HepG2 (cell line): Measurements from ENCODE around the gene ANO9. TPM values are rescaled to one million over a fixed set of nuclear protein-coding genes. Genes with fewer than 3 reads are reported as not detected.

Experiments used
- CREB1 ChIP-seq, 2 experiments: fragments of 450-650 bp in 1 of 2; IDR thresholded peaks; 2 replicates each; pipeline ENCODE4 v1.6.1; 2016 to 2017; ENCODE audit warnings: control low read depth in 1 of 2, mild to moderate bottlenecking in 1 of 2, missing compliant biosample characterization in 1 of 2, missing genetic modification characterization in 1 of 2
- FOXJ3 ChIP-seq: sonication (generic); formaldehyde crosslinking; IDR thresholded peaks from 2 replicates; pipeline ENCODE4 v1.4.0; 2020; ENCODE audit warnings: missing genetic modification reagents, mild to moderate bottlenecking, borderline replicate concordance
- HDAC1 ChIP-seq: sonication (generic); formaldehyde crosslinking; IDR thresholded peaks from 2 replicates; pipeline ENCODE4 v1.5.1; 2020; ENCODE audit warnings: mild to moderate bottlenecking, missing genetic modification reagents
- HIVEP1 ChIP-seq: sonication (generic); formaldehyde crosslinking; IDR thresholded peaks from 2 replicates; pipeline ENCODE4 v1.4.0; 2020; ENCODE audit warnings: mild to moderate bottlenecking, missing genetic modification reagents
- HMG20B ChIP-seq: conservative IDR thresholded peaks from 2 replicates; pipeline ENCODE4 v1.6.1; 2016; ENCODE audit warnings: missing genetic modification reagents, missing compliant biosample characterization
- MTA1 ChIP-seq: sonication (generic); formaldehyde crosslinking; IDR thresholded peaks from 2 replicates; pipeline ENCODE4 v1.4.0; 2020; ENCODE audit warnings: missing genetic modification reagents, mild to moderate bottlenecking, borderline replicate concordance
- SIN3A ChIP-seq: IDR thresholded peaks from 2 replicates; pipeline ENCODE4 v1.6.1; 2011; ENCODE audit warnings: low read depth, mild to moderate bottlenecking, control low read depth, low read length, borderline replicate concordance
- SP1 ChIP-seq, 2 experiments: fragments of 450-650 bp in 1 of 2; sonication (generic) in 1 of 2; formaldehyde crosslinking in 1 of 2; IDR thresholded peaks; 2 replicates each; pipeline versions ENCODE4 v1.4.0 to v1.6.1; 2016 to 2020; ENCODE audit warnings: missing genetic modification reagents in 1 of 2
- SRSF9 ChIP-seq: fragments of 200-400 bp; formaldehyde crosslinking; IDR thresholded peaks from 2 replicates; pipeline ENCODE4 v1.6.1; 2018; ENCODE audit warnings: borderline replicate concordance, mild to moderate bottlenecking, low read depth, low read length; ENCODE audit not compliant: insufficient read depth, poor library complexity, severe bottlenecking
- SSRP1 ChIP-seq: IDR thresholded peaks from 2 replicates; pipeline ENCODE4 v1.6.1; 2016; ENCODE audit warnings: control low read depth
- U2AF2 ChIP-seq: fragments of 200-400 bp; formaldehyde crosslinking; IDR thresholded peaks from 2 replicates; pipeline ENCODE4 v1.6.1; 2017; ENCODE audit warnings: low read depth, mild to moderate bottlenecking, low read length
- ZFYVE20 ChIP-seq: sonication (generic); formaldehyde crosslinking; IDR thresholded peaks from 2 replicates; pipeline ENCODE4 v1.8.0; 2023; ENCODE audit warnings: low read depth, mild to moderate bottlenecking, moderate library complexity, missing genetic modification reagents, borderline replicate concordance
- ZKSCAN1 ChIP-seq: fragments of 150-350 bp; IDR thresholded peaks from 2 replicates; pipeline ENCODE4 v1.6.1; 2014; ENCODE audit warnings: low read length
- ZNF337 ChIP-seq: sonication (generic); formaldehyde crosslinking; IDR thresholded peaks from 2 replicates; pipeline ENCODE4 v1.5.1; 2020; ENCODE audit warnings: missing genetic modification reagents, low read depth, mild to moderate bottlenecking, borderline replicate concordance
- ZNF33A ChIP-seq: sonication (generic); formaldehyde crosslinking; IDR thresholded peaks from 2 replicates; pipeline ENCODE4 v1.5.1; 2020; ENCODE audit warnings: missing genetic modification reagents, mild to moderate bottlenecking, moderate library complexity, borderline replicate concordance
- ZNF570 ChIP-seq: sonication (generic); formaldehyde crosslinking; IDR thresholded peaks from 2 replicates; pipeline ENCODE4 v1.4.0; 2020; ENCODE audit warnings: mild to moderate bottlenecking, missing genetic modification reagents, borderline replicate concordance
- ZNF777 ChIP-seq: sonication (generic); formaldehyde crosslinking; IDR thresholded peaks from 2 replicates; pipeline ENCODE4 v1.4.0; 2020; ENCODE audit warnings: missing genetic modification reagents
- polyA plus RNA-seq, 8 experiments: library from polyadenylated mRNA; depleted of rRNA in 3 of 8; stranded (reverse) in 7 of 8; unstranded in 1 of 8; fragments of >200 nt; fragmentation: Illumina TruSeq in 4 of 8; extraction: Trizol in 4 of 8; gene quantifications; 2 replicates each; pipeline versions ENCODE4 v1.2.1 to v1.2.3, GENCODE V29; 2011 to 2016; ENCODE audit warnings: low read depth in 4 of 8, missing spikeins in 1 of 8, mixed read lengths in 1 of 8; ENCODE audit not compliant: insufficient read depth in 1 of 8
- total RNA-seq, 5 experiments: library from RNA; depleted of rRNA; stranded (reverse); fragments of >200 nt; fragmentation: Illumina TruSeq; extraction: Trizol; gene quantifications; 2 replicates each; pipeline ENCODE4 v1.2.3, GENCODE V29; 2016; ENCODE audit warnings: low read depth in 1 of 5
- TF ChIP-seq, protein P1 (sequence below): sonication (generic); formaldehyde crosslinking; IDR thresholded peaks from 2 replicates; pipeline ENCODE4 v1.4.0; 2020; ENCODE audit warnings: missing genetic modification reagents
- TF ChIP-seq, protein P2 (sequence below): sonication (generic); formaldehyde crosslinking; IDR thresholded peaks from 2 replicates; pipeline ENCODE4 v1.9.0; 2021; ENCODE audit warnings: missing genetic modification reagents, borderline replicate concordance
- TF ChIP-seq, protein P3 (sequence below): sonication (generic); formaldehyde crosslinking; IDR thresholded peaks from 2 replicates; pipeline ENCODE4 v1.8.0; 2022; ENCODE audit warnings: low read depth, missing genetic modification reagents

The ANO9 gene
- total and polyA plus RNA-seq, 2 of the 13 experiments (the other 11 are each of a cell fraction or from before 2014, with no cell fraction given): 8.9 to 14.3 TPM

DNA sequence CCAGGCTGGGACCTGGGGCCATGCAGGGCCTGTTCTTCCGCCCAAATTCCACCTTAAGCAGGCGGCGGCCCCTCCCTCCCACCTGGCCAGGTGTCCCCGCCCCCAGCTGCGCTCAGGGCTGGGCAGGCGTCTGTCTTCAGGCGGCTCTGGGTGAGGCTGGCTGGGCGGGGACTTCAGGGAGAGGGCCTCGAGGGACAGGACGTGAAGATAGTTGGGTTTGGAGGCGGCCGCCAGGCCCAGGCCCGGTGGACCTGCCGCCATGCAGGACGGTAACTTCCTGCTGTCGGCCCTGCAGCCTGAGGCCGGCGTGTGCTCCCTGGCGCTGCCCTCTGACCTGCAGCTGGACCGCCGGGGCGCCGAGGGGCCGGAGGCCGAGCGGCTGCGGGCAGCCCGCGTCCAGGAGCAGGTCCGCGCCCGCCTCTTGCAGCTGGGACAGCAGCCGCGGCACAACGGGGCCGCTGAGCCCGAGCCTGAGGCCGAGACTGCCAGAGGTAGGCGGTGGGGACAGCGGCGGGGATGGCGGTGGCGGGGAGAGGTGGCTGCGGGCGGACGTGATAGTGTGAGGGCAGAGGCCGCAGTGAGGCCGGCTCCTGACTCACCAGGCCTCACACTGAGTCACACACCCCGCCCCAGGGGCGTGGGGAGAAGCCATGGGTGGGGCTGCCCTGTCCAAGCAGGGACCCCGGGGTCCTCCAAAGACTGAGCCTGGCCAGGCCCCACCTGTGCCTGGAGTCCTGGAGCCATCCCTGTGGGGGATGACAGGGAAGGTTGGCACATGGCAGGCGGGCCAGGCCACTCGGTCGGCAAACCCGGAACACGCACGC, 47.6 kb downstream of the ANO9 start, which contains the start of gene PKP3 (continued):
- TF ChIP-seq, protein P1, sequence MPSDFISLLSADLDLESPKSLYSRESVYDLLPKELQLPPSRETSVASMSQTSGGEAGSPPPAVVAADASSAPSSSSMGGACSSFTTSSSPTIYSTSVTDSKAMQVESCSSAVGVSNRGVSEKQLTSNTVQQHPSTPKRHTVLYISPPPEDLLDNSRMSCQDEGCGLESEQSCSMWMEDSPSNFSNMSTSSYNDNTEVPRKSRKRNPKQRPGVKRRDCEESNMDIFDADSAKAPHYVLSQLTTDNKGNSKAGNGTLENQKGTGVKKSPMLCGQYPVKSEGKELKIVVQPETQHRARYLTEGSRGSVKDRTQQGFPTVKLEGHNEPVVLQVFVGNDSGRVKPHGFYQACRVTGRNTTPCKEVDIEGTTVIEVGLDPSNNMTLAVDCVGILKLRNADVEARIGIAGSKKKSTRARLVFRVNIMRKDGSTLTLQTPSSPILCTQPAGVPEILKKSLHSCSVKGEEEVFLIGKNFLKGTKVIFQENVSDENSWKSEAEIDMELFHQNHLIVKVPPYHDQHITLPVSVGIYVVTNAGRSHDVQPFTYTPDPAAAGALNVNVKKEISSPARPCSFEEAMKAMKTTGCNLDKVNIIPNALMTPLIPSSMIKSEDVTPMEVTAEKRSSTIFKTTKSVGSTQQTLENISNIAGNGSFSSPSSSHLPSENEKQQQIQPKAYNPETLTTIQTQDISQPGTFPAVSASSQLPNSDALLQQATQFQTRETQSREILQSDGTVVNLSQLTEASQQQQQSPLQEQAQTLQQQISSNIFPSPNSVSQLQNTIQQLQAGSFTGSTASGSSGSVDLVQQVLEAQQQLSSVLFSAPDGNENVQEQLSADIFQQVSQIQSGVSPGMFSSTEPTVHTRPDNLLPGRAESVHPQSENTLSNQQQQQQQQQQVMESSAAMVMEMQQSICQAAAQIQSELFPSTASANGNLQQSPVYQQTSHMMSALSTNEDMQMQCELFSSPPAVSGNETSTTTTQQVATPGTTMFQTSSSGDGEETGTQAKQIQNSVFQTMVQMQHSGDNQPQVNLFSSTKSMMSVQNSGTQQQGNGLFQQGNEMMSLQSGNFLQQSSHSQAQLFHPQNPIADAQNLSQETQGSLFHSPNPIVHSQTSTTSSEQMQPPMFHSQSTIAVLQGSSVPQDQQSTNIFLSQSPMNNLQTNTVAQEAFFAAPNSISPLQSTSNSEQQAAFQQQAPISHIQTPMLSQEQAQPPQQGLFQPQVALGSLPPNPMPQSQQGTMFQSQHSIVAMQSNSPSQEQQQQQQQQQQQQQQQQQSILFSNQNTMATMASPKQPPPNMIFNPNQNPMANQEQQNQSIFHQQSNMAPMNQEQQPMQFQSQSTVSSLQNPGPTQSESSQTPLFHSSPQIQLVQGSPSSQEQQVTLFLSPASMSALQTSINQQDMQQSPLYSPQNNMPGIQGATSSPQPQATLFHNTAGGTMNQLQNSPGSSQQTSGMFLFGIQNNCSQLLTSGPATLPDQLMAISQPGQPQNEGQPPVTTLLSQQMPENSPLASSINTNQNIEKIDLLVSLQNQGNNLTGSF (CRISPR knock-in tag): 0 out of 2 replicates have a peak, but pooled peaks have one; percentile 36
- TF ChIP-seq ZFYVE20 (CRISPR knock-in tag): no peak
- no peak for TF ChIP-seq SSRP1
- no peak for TF ChIP-seq FOXJ3 (CRISPR knock-in tag)
- no peak for TF ChIP-seq HIVEP1 (CRISPR knock-in tag)
- TF ChIP-seq, protein P2, sequence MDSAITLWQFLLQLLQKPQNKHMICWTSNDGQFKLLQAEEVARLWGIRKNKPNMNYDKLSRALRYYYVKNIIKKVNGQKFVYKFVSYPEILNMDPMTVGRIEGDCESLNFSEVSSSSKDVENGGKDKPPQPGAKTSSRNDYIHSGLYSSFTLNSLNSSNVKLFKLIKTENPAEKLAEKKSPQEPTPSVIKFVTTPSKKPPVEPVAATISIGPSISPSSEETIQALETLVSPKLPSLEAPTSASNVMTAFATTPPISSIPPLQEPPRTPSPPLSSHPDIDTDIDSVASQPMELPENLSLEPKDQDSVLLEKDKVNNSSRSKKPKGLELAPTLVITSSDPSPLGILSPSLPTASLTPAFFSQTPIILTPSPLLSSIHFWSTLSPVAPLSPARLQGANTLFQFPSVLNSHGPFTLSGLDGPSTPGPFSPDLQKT (CRISPR knock-in tag): no peak
- TF ChIP-seq HDAC1: no peak; the same call in none of the 2 replicates
- TF ChIP-seq SP1 (IDR thresholded peaks at IDR 0.05): no peak
- TF ChIP-seq SP1 (CRISPR knock-in tag; IDR thresholded peaks at IDR 0.05): no peak
- no peak for TF ChIP-seq ZNF570 (CRISPR knock-in tag)
- no peak; the same call in 1 of the 2 replicates for TF ChIP-seq MTA1 (CRISPR knock-in tag)
- TF ChIP-seq U2AF2: no peak
- 0 out of 2 replicates have a peak, but pooled peaks have one; percentile 20 for TF ChIP-seq SIN3A
- TF ChIP-seq ZNF777 (CRISPR knock-in tag): peak; percentile 87
- TF ChIP-seq ZNF33A: no peak
- TF ChIP-seq CREB1 (IDR thresholded peaks at IDR 0.05): no peak
- no peak for TF ChIP-seq CREB1 (CRISPR knock-in tag; IDR thresholded peaks at IDR 0.05)
- no peak for TF ChIP-seq HMG20B (CRISPR knock-in tag)
- TF ChIP-seq, protein P3, sequence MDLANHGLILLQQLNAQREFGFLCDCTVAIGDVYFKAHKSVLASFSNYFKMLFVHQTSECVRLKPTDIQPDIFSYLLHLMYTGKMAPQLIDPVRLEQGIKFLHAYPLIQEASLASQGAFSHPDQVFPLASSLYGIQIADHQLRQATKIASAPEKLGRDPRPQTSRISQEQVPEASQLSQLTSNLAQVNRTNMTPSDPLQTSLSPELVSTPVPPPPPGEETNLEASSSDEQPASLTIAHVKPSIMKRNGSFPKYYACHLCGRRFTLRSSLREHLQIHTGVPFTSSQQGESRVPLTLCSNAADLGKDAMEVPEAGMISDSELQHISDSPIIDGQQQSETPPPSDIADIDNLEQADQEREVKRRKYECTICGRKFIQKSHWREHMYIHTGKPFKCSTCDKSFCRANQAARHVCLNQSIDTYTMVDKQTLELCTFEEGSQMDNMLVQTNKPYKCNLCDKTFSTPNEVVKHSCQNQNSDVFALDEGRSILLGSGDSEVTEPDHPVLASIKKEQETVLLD: 0 out of 2 replicates have a peak, but pooled peaks have one; percentile 9
- no peak for TF ChIP-seq SRSF9
- TF ChIP-seq ZKSCAN1: no peak
- TF ChIP-seq ZNF337: no peak
